Stimulated activated CD4-positive, alpha-beta T cell treated with anti-CD3 and anti-CD28 coated beads, Interleukin-4, amount 100 ng/mL, for 48 hours (primary cell): Measurements from ENCODE around the gene TRPC4AP.
"Not testable (repeated sequence)": the region's sequence is repeated elsewhere in the genome, so short reads cannot be mapped to it uniquely, and the experiment has no call there.

Experiments used
- DNase-seq, 2 donors: peaks; one replicate each; pipeline ENCODE4 v3.0.0-alpha.2; 2020; ENCODE audit warnings: low read depth in 2 of 2

The TRPC4AP gene

GRCh38 chr20:35059110-35059509 is 33.5 kb downstream of the TRPC4AP start:
- DNase-seq, result no peak

- DNase-seq, result no peak
Observed at GRCh38 chr20:35055445-35056276, 36.9 kb downstream of the TRPC4AP start.

- DNase-seq, result no peak
Observed at GRCh38 chr20:35054814-35055213, 37.8 kb downstream of the TRPC4AP start.

DNA sequence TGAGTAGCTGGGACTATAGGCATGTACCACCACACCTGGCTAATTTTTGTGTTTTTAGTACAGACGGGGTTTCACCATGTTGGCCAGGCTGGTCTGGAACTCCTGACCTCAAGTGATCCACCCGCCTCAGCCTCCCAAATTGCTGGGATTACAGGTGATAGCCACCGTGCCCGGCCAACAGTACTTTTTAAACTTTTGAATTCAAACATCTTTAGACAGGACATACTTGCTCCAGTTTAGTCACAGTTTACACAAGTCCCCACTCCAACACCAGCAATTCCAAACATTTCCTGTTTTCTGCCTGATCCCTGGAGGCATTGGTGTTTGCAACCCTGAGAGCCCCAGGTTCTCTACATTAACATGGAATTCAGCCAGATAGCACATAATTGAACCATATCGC is 40.0 kb downstream of the TRPC4AP start:
- not testable (repeated sequence) for DNase-seq

DNA sequence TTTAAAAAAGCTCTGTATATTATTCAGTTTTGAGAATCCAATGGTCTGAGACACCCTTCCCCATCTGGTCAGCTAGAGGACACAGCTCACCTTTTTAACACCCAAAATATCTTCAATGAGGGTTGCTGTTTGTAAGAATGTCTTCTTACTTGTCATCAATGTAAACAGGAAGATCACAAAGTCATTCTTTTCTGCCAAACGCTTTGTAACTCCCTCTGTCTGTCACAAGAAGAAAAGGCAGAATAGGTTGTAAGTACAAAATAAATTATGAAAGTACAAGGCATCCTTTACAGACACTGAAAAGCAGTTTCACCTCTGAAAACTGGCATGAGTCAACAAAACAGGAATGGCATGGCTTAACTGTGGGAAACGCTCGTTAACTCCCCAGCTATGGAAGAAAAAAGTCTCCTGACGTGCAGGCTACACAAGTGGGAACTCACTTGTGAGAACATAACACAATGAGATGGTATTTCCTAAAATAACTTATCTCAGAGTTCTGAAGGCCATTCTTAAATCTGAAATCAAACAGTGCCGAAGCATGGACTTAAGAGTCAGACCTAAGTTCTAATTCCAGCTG is 42.7 kb downstream of the TRPC4AP start:
- DNase-seq, result no peak

- DNase-seq, result no peak
Observed at GRCh38 chr20:35048739-35049138, 43.9 kb downstream of the TRPC4AP start.

DNA sequence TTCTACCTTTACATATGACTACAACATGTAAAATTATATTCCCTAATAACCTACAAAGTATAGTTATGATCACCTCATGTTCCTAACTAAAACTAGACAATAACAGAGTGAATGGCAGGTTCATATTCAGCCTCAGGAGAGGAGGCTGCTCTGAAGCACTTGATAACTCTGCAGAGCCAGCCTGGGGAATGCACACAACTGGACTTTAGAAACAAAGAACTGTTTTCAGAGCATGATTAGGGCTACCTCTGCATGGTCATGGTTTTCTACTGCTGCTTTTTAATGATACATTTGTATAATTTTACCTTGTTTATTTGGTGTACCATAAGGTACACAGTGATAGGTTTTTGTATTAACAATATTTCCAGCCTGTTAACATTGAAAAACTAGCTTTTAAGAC is 50.3 kb downstream of the TRPC4AP start:
- no peak for DNase-seq

- no peak for DNase-seq
Observed at GRCh38 chr20:35040646-35041045, 52.0 kb downstream of the TRPC4AP start.

- no peak for DNase-seq
Observed at GRCh38 chr20:35039846-35040489, 52.6 kb downstream of the TRPC4AP start.

GRCh38 chr20:35039146-35039545 is 53.5 kb downstream of the TRPC4AP start:
- DNase-seq, result no peak

GRCh38 chr20:35034145-35034544 is 58.5 kb downstream of the TRPC4AP start:
- DNase-seq, result no peak

DNA sequence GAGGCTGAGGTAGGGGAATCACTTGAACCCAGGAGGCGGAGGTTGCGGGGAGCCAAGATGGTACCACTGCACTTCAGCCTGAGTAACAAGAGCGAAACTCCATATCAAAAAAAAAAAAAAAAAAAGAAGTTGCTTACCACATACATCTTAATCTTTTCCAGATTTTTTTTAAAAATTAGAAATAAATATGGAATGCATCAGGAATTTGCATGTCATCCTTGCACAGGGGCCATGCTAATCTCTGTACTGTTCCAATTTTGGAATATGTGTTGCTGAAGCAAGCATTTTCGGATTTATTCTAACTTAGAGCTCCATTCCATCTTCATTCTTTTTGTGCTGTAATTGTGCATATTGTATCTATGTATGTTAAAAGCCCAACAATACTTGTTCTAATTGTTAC is 62.5 kb downstream of the TRPC4AP start:
- no peak for DNase-seq

DNA sequence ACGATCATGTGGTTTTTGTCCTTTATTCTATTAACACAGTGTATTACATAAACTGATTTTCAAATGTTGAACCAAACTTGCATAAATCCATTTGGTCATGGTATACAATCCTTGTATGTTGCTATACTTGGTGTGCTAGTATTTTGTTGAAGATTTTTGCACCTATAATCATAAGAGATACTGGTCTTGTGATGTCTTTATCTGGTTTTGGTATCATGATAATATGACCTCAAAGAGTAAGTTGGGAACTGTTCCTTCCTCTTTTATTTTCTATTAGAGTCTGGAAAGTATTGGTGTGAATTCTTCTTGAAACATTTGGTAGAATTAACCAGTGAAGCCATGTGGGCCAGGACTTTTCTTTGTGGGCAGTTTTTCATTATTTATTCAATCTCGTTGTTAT is 65.3 kb downstream of the TRPC4AP start:
- no peak for DNase-seq

DNA sequence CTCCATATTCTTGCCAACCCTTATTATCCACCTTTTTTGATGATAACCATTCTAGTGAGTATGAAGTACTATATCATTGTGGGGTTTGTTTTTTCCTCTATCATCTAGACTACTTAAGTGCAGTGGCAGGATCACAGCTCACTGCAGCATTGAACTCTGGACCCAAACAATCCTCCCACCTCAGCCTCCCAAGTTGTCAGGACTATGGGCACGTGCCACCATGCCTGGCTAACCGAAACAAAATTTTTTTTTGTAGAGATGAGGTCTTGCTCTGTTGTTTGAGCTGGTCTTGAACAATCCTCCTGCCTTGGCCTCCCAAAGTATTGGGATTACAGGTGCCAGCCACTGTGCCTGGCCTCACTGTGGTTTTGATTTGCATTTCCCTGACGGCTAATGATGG is 67.5 kb downstream of the TRPC4AP start:
- no peak for DNase-seq

GRCh38 chr20:35023624-35024023 is 69.0 kb downstream of the TRPC4AP start:
- no peak for DNase-seq

GRCh38 chr20:35021831-35022230 is 70.8 kb downstream of the TRPC4AP start:
- DNase-seq, result no peak

- no peak for DNase-seq
Observed at GRCh38 chr20:35021063-35021462, 71.5 kb downstream of the TRPC4AP start.

GRCh38 chr20:35020108-35020928 is 72.3 kb downstream of the TRPC4AP start:
- DNase-seq, result no peak

GRCh38 chr20:35018590-35019371 is 73.8 kb downstream of the TRPC4AP start:
- DNase-seq, result no peak

DNA sequence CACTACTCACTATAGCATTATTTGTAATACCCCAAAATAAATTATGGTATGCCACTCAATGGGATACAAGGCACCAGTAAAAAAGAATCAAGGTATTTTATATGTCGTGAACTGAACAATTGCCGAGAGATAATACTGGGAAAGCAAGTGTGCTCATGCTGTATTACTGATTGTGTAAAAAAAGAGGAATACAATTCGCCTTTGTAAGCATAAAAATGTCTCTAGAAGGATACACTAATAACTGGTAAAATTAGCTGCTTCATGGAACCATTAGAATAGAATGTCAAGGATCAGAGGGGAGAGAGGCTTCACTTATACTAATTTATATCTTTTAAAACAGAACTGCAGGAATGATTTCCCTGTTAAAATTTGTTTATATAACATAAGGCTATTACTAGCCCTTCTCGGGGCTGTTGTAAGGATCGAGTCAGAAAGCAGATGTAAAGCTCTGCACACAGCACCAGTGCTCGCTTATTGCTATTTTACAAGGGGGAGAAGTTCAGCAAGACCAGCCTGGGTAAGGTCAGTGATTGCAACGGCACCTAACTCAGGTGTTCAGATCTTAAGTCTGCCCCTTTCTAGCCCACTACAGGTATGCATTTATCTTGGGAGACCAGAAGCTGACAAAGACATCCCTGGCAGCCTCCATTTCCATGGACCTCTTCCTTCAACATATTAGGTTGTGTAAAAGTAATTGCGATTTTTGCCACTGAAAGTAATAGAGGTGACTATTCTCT is 75.3 kb downstream of the TRPC4AP start:
- DNase-seq, result no peak

GRCh38 chr20:35015863-35016193 is 76.8 kb downstream of the TRPC4AP start:
- DNase-seq, result no peak
